ENCODE results near the gene CLPSL1. TPM values are rescaled to one million over a fixed set of nuclear protein-coding genes. Genes with fewer than 3 reads are reported as not detected.

The CLPSL1 gene
- total RNA-seq, 1 donor, result not detected

DNA sequence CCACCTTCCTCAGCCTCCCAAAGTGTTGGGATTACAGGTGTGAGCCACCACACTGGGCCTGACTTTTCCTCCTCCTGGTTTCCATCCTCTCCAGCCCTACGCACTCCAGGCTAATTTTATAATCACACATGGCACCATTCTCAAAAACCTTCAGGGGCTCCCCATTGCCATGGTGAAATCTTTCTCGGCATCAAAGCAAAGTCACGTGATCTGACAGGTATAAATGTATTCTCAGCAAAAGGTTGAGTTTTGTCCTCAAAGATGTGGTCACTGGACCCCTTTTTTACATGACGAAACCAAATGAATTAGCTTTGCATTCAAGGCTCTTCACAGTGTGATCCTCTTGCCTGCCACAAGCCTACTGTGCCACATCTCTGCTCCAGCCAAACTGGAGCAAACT is 28.5 kb upstream of the CLPSL1 start:
- Histone ChIP-seq H3K4me3 (ENCODE audit: insufficient read depth, low read length) (no peak overlapping the region), H3K4me1 (ENCODE audit: insufficient read depth, low read length) (no peaks in the 10 kb centered on the region), H3K9me3 (ENCODE audit: low read depth, low read length) (no peaks in the 10 kb centered on the region), H3K27ac (ENCODE audit: low read depth, low read length) (no peak overlapping the region), H4K20me1 (ENCODE audit: insufficient read depth, low read length) (no peaks in the 10 kb centered on the region), H3K79me2 (ENCODE audit: insufficient read depth, low read length) (no peaks in the 10 kb centered on the region), H2AFZ (ENCODE audit: low read length) (no peak overlapping the region), H3K4me2 (ENCODE audit: insufficient read depth, low read length) (no peak overlapping the region), H3K36me3 (ENCODE audit: insufficient read depth, low read length) (no peaks in the 10 kb centered on the region), H3K27me3 (ENCODE audit: insufficient read depth, low read length) (peaks cover 7% of the 10 kb centered on the region)
- no peak for DNase-seq (ENCODE audit: insufficient read length, low spot score, missing footprints)
- TF ChIP-seq, protein P1, sequence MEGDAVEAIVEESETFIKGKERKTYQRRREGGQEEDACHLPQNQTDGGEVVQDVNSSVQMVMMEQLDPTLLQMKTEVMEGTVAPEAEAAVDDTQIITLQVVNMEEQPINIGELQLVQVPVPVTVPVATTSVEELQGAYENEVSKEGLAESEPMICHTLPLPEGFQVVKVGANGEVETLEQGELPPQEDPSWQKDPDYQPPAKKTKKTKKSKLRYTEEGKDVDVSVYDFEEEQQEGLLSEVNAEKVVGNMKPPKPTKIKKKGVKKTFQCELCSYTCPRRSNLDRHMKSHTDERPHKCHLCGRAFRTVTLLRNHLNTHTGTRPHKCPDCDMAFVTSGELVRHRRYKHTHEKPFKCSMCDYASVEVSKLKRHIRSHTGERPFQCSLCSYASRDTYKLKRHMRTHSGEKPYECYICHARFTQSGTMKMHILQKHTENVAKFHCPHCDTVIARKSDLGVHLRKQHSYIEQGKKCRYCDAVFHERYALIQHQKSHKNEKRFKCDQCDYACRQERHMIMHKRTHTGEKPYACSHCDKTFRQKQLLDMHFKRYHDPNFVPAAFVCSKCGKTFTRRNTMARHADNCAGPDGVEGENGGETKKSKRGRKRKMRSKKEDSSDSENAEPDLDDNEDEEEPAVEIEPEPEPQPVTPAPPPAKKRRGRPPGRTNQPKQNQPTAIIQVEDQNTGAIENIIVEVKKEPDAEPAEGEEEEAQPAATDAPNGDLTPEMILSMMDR (IDR thresholded peaks at IDR 0.05; ENCODE audit: extremely low read depth, low read depth, low read length), result no peak

DNA sequence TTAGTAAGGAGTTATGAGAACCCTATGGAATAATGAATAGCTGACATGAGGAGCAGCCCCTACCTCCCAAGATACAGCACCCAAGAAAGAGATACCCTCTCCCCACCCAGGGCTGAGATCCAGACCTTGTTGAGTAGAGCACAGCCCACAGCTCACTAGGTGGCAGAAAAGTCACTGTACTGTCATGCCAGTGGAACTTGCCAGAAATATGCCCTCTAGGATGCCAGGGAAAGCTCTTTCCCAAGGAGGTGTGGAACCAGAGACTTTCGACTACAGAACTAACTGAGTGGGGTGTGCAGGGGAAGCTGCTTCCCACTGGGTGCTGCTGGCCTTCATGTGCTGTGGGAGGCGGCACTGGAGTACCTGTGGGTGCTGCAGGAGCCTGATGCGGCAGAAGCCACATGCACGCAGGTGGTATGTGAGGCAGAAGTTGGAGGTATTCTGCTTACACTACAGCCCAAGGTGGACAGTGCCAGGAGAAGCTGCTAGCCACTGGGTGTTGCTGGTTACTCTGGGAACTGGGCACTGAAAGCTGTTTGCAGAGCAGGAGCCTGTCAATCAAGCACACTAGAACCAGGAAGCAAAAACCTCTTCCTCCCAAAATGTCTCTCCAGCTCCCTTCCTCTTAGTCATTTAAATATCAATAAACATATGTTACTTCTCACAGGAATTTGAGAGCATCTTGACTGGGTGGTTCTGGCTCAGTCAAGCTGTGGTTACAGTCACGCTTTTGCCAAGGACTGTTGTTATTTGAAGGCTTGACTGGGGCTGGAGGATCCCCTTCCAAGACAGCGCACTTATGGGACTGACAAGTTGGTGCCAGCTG is 26.2 kb upstream of the CLPSL1 start:
- peak; percentile 69 for DNase-seq (ENCODE audit: insufficient read length, low spot score, missing footprints)
- Histone ChIP-seq H3K27me3 (ENCODE audit: insufficient read depth, low read length) (no peaks in the 10 kb centered on the region), H3K36me3 (ENCODE audit: insufficient read depth, low read length) (no peaks in the 10 kb centered on the region), H3K4me1 (ENCODE audit: insufficient read depth, low read length) (no peaks in the 10 kb centered on the region), H4K20me1 (ENCODE audit: insufficient read depth, low read length) (no peaks in the 10 kb centered on the region), H3K9me3 (ENCODE audit: low read depth, low read length) (no peaks in the 10 kb centered on the region), H3K27ac (ENCODE audit: low read depth, low read length) (no peak overlapping the region), H3K4me2 (ENCODE audit: insufficient read depth, low read length) (no peak overlapping the region), H2AFZ (ENCODE audit: low read length) (no peak overlapping the region), H3K4me3 (ENCODE audit: insufficient read depth, low read length) (no peak overlapping the region), H3K79me2 (ENCODE audit: insufficient read depth, low read length) (no peaks in the 10 kb centered on the region)
- TF ChIP-seq, protein P1 (IDR thresholded peaks at IDR 0.05; ENCODE audit: extremely low read depth, low read depth, low read length), result no peak

DNA sequence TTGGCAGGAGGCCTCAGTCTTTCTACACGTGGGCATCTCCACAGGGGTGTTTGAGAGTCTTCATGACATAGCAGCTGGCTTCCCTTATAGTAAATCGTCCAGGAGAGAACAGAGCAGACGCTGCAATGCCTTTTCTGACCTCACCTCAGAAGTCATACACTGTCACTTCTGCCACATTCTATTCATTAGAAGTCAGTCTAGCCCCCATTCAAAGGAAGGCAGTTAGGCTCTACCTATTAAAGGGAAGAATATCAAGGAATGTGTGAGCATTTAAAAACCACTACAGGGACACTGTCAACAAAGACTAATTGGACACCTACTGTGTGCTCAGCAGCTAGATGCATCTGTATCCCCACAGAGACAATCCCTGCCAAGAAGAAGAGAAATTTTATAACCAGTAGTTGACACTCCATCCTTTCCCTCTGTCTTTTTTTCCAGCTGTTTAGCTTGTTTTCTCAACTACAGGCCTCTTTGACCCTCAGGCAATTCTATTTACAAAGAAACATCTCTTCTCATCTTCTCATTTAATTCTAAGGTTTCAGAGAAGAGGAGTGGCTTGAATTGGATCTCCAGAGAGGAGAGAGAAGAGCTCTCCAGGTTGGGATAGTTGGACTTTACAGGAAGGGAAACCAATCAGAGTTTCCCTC is 25.4 kb upstream of the CLPSL1 start:
- Histone ChIP-seq H3K36me3 (ENCODE audit: insufficient read depth, low read length) (no peaks in the 10 kb centered on the region), H2AFZ (ENCODE audit: low read length) (no peak overlapping the region), H3K4me1 (ENCODE audit: insufficient read depth, low read length) (no peaks in the 10 kb centered on the region), H3K27me3 (ENCODE audit: insufficient read depth, low read length) (no peaks in the 10 kb centered on the region), H4K20me1 (ENCODE audit: insufficient read depth, low read length) (no peaks in the 10 kb centered on the region), H3K9me3 (ENCODE audit: low read depth, low read length) (no peaks in the 10 kb centered on the region), H3K4me2 (ENCODE audit: insufficient read depth, low read length) (no peak overlapping the region), H3K79me2 (ENCODE audit: insufficient read depth, low read length) (no peaks in the 10 kb centered on the region), H3K4me3 (ENCODE audit: insufficient read depth, low read length) (no peak overlapping the region), H3K27ac (ENCODE audit: low read depth, low read length) (no peak overlapping the region)
- DNase-seq (ENCODE audit: insufficient read length, low spot score, missing footprints), result no peak
- TF ChIP-seq, protein P1 (IDR thresholded peaks at IDR 0.05; ENCODE audit: extremely low read depth, low read depth, low read length), result no peak

DNA sequence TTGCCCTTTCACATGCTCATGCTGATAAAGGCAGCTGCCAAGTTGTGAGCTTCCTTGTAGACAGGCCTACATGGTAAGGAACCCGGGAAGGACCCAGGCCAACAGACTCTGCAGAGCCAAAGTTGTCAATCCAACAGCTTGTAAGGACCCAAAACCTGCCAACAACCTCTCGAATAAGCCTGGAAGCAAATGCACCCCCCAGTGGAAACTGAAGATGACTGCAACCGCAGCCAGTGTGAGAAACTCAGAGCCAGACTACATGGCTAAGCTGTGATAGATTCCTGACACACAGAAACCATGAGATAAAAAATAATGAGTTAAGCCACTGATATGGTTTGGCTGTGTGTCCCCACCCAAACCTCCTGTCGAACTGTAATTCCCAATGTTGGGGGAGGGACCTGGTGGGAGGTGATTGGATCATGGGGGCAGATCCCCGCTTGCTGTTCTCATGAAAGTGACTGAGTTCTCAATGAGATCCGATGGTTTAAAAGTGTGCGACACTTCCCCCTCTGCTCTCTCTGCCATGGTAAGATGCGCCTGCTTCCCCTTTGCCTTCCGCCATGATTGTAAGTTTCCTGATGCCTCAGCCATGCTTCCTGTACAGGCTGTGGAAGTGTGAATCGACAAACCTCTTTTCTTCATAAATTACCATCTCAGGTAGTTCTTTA is 23.2 kb upstream of the CLPSL1 start:
- Histone ChIP-seq H2AFZ (ENCODE audit: low read length) (no peak overlapping the region), H3K4me1 (ENCODE audit: insufficient read depth, low read length) (no peaks in the 10 kb centered on the region), H3K9me3 (ENCODE audit: low read depth, low read length) (no peaks in the 10 kb centered on the region), H3K4me3 (ENCODE audit: insufficient read depth, low read length) (no peak overlapping the region), H4K20me1 (ENCODE audit: insufficient read depth, low read length) (no peaks in the 10 kb centered on the region), H3K36me3 (ENCODE audit: insufficient read depth, low read length) (no peaks in the 10 kb centered on the region), H3K27ac (ENCODE audit: low read depth, low read length) (no peak overlapping the region), H3K79me2 (ENCODE audit: insufficient read depth, low read length) (no peaks in the 10 kb centered on the region), H3K4me2 (ENCODE audit: insufficient read depth, low read length) (no peak overlapping the region), H3K27me3 (ENCODE audit: insufficient read depth, low read length) (peaks cover 9% of the 10 kb centered on the region)
- DNase-seq (ENCODE audit: insufficient read length, low spot score, missing footprints), result peak; percentile 76
- TF ChIP-seq, protein P1 (IDR thresholded peaks at IDR 0.05; ENCODE audit: extremely low read depth, low read depth, low read length), result peak; percentile 64
